Suppressor macrophage (primary cell): ENCODE measurements around the gene UPP2.

Experiments used
- DNase-seq, 4 experiments: peaks; one replicate each; pipeline ENCODE4 v3.0.0-alpha.2; 2020 to 2022
- total RNA-seq, 17 experiments: gene quantifications; one replicate each; lab custom pipeline; 2026; ENCODE audit warnings: mixed read lengths in 6 of 17, inconsistent platforms in 3 of 17; lab: John Stamatoyannopoulos, UW

UPP2 gene
- total RNA-seq = 0 to 2.4 (median 0) reads per million in 17 experiments

- DNase-seq = no peak
These were observed at the start of gene UPP2 for GRCh38 chr2:158101384-158101926. TSS of gene UPP2 (plus strand) at chr2:158101876. CDS start at chr2:158102064, 188 bp downstream.

GRCh38 chr2:158052761-158053160 is 48.9 kb upstream of the UPP2 start:
- DNase-seq = no peak

- no peak for DNase-seq
These were observed 44.8 kb upstream of the UPP2 start for GRCh38 chr2:158056875-158057274.

GRCh38 chr2:158060160-158060834 is 41.4 kb upstream of the UPP2 start:
- no peak for DNase-seq

GRCh38 chr2:158060835-158061435 is 40.7 kb upstream of the UPP2 start:
- DNase-seq = no peak

- no peak for DNase-seq
These were observed 39.9 kb upstream of the UPP2 start for GRCh38 chr2:158061763-158062162.

GRCh38 chr2:158066046-158066713 is 35.5 kb upstream of the UPP2 start:
- no peak for DNase-seq

GRCh38 chr2:158071018-158071417 is 30.7 kb upstream of the UPP2 start:
- DNase-seq = no peak

- DNase-seq = no peak
These were observed 29.3 kb upstream of the UPP2 start for GRCh38 chr2:158072361-158072760.

GRCh38 chr2:158079672-158080071 is 22.0 kb upstream of the UPP2 start:
- DNase-seq = no peak

- DNase-seq = no peak
These were observed 13.6 kb upstream of the UPP2 start for GRCh38 chr2:158088093-158088492.

GRCh38 chr2:158089322-158089721 is 12.4 kb upstream of the UPP2 start:
- no peak for DNase-seq

- no peak for DNase-seq
These were observed 10.0 kb upstream of the UPP2 start for GRCh38 chr2:158091647-158092046.

- DNase-seq = peak in 3 of 4 experiments; percentile 4 to 31 (median 6)
These were observed 7.1 kb upstream of the UPP2 start for GRCh38 chr2:158094487-158095092.

- DNase-seq = no peak
These were observed 6.4 kb upstream of the UPP2 start for GRCh38 chr2:158095269-158095668.

GRCh38 chr2:158095912-158096311 is 5.8 kb upstream of the UPP2 start:
- no peak for DNase-seq

GRCh38 chr2:158097481-158097880 is 4.2 kb upstream of the UPP2 start:
- no peak for DNase-seq

GRCh38 chr2:158098178-158098577 is 3.5 kb upstream of the UPP2 start:
- no peak for DNase-seq

- DNase-seq = peak in 3 of 4 experiments; percentile 22 to 38 (median 34)
These were observed 2.0 kb upstream of the UPP2 start for GRCh38 chr2:158099716-158100115.

GRCh38 chr2:158100411-158100810 is 1.3 kb upstream of the UPP2 start:
- DNase-seq = no peak

- no peak for DNase-seq
These were observed 770 bp downstream of the UPP2 start for GRCh38 chr2:158102446-158102845.

- DNase-seq = no peak
These were observed 1.8 kb downstream of the UPP2 start for GRCh38 chr2:158103411-158104012.

- no peak for DNase-seq
These were observed 3.2 kb downstream of the UPP2 start for GRCh38 chr2:158104903-158105302.
